ENCODE results near the gene NOX3.

Gene NOX3

GRCh38 chr6:155396605-155397004 lies 59.0 kb downstream of the NOX3 start:
- TF ChIP-seq PAX5 (IDR thresholded peaks at IDR 0.05; ENCODE audit: insufficient read depth, low read length, severe bottlenecking) (no peak), TAF1 (IDR thresholded peaks at IDR 0.05; ENCODE audit: low read depth, low read length) (no peak), SPI1 (IDR thresholded peaks at IDR 0.05; ENCODE audit: low read depth, low read length) (no peak), POLR2AphosphoS5 (IDR thresholded peaks at IDR 0.05; ENCODE audit: low read depth, low read length) (no peak), POLR2A (IDR thresholded peaks at IDR 0.05; ENCODE audit: low read depth, low read length) (no peak), POU2F2 (IDR thresholded peaks at IDR 0.05; ENCODE audit: low read depth, low read length) (no peak)
- FAIRE-seq (no peak), DNase-seq (ENCODE audit: insufficient read length, low spot score) (no peak)

GRCh38 chr6:155395339-155395738 lies 60.3 kb downstream of the NOX3 start:
- no peak for TF ChIP-seq PAX5 (IDR thresholded peaks at IDR 0.05; ENCODE audit: insufficient read depth, low read length, severe bottlenecking)
- TF ChIP-seq POLR2A (IDR thresholded peaks at IDR 0.05; ENCODE audit: low read depth, low read length), result no peak
- TF ChIP-seq POLR2AphosphoS5 (IDR thresholded peaks at IDR 0.05; ENCODE audit: low read depth, low read length), result no peak
- DNase-seq (ENCODE audit: insufficient read length, low spot score) (no peak), FAIRE-seq (no peak)

- FAIRE-seq (peak; percentile 58), DNase-seq (ENCODE audit: insufficient read length, low spot score) (no peak)
- TF ChIP-seq TAF1 (IDR thresholded peaks at IDR 0.05; ENCODE audit: low read depth, low read length) (no peak), POLR2A (IDR thresholded peaks at IDR 0.05; ENCODE audit: low read depth, low read length) (no peak), POU2F2 (IDR thresholded peaks at IDR 0.05; ENCODE audit: low read depth, low read length) (no peak), POLR2AphosphoS5 (IDR thresholded peaks at IDR 0.05; ENCODE audit: low read depth, low read length) (no peak), PAX5 (IDR thresholded peaks at IDR 0.05; ENCODE audit: insufficient read depth, low read length, severe bottlenecking) (no peak), SPI1 (IDR thresholded peaks at IDR 0.05; ENCODE audit: low read depth, low read length) (no peak)
These were observed 66.5 kb downstream of the NOX3 start for GRCh38 chr6:155389130-155389529.

- FAIRE-seq (no peak), DNase-seq (ENCODE audit: insufficient read length, low spot score) (no peak)
- no peak for TF ChIP-seq POLR2AphosphoS5 (IDR thresholded peaks at IDR 0.05; ENCODE audit: low read depth, low read length)
- TF ChIP-seq PAX5 (IDR thresholded peaks at IDR 0.05; ENCODE audit: insufficient read depth, low read length, severe bottlenecking), result no peak
- no peak for TF ChIP-seq TAF1 (IDR thresholded peaks at IDR 0.05; ENCODE audit: low read depth, low read length)
- TF ChIP-seq SPI1 (IDR thresholded peaks at IDR 0.05; ENCODE audit: low read depth, low read length), result no peak
- no peak for TF ChIP-seq POU2F2 (IDR thresholded peaks at IDR 0.05; ENCODE audit: low read depth, low read length)
- TF ChIP-seq POLR2A (IDR thresholded peaks at IDR 0.05; ENCODE audit: low read depth, low read length), result no peak
These were observed 67.0 kb downstream of the NOX3 start for GRCh38 chr6:155388591-155388990.

- no peak for FAIRE-seq
- DNase-seq (ENCODE audit: insufficient read length, low spot score), result no peak
- TF ChIP-seq TAF1 (IDR thresholded peaks at IDR 0.05; ENCODE audit: low read depth, low read length), result no peak
- no peak for TF ChIP-seq POU2F2 (IDR thresholded peaks at IDR 0.05; ENCODE audit: low read depth, low read length)
- no peak for TF ChIP-seq POLR2AphosphoS5 (IDR thresholded peaks at IDR 0.05; ENCODE audit: low read depth, low read length)
- TF ChIP-seq PAX5 (IDR thresholded peaks at IDR 0.05; ENCODE audit: insufficient read depth, low read length, severe bottlenecking), result no peak
- TF ChIP-seq SPI1 (IDR thresholded peaks at IDR 0.05; ENCODE audit: low read depth, low read length), result no peak
- TF ChIP-seq POLR2A (IDR thresholded peaks at IDR 0.05; ENCODE audit: low read depth, low read length), result no peak
These were observed 68.2 kb downstream of the NOX3 start for GRCh38 chr6:155387481-155387880.

GRCh38 chr6:155384321-155384952 lies 71.2 kb downstream of the NOX3 start:
- FAIRE-seq (no peak), DNase-seq (ENCODE audit: insufficient read length, low spot score) (no peak)
- TF ChIP-seq POU2F2 (IDR thresholded peaks at IDR 0.05; ENCODE audit: low read depth, low read length), result no peak
- TF ChIP-seq PAX5 (IDR thresholded peaks at IDR 0.05; ENCODE audit: insufficient read depth, low read length, severe bottlenecking), result no peak
- no peak for TF ChIP-seq POLR2AphosphoS5 (IDR thresholded peaks at IDR 0.05; ENCODE audit: low read depth, low read length)
- TF ChIP-seq SPI1 (IDR thresholded peaks at IDR 0.05; ENCODE audit: low read depth, low read length), result no peak
- TF ChIP-seq TAF1 (IDR thresholded peaks at IDR 0.05; ENCODE audit: low read depth, low read length), result no peak
- no peak for TF ChIP-seq POLR2A (IDR thresholded peaks at IDR 0.05; ENCODE audit: low read depth, low read length)

- TF ChIP-seq POLR2AphosphoS5 (IDR thresholded peaks at IDR 0.05; ENCODE audit: low read depth, low read length), result no peak
- no peak for TF ChIP-seq PAX5 (IDR thresholded peaks at IDR 0.05; ENCODE audit: insufficient read depth, low read length, severe bottlenecking)
- no peak for TF ChIP-seq SPI1 (IDR thresholded peaks at IDR 0.05; ENCODE audit: low read depth, low read length)
- no peak for TF ChIP-seq POLR2A (IDR thresholded peaks at IDR 0.05; ENCODE audit: low read depth, low read length)
- no peak for TF ChIP-seq POU2F2 (IDR thresholded peaks at IDR 0.05; ENCODE audit: low read depth, low read length)
- TF ChIP-seq TAF1 (IDR thresholded peaks at IDR 0.05; ENCODE audit: low read depth, low read length), result no peak
- DNase-seq (ENCODE audit: insufficient read length, low spot score), result no peak
- FAIRE-seq, result no peak
These were observed 71.7 kb downstream of the NOX3 start for GRCh38 chr6:155383913-155384312.

GRCh38 chr6:155382338-155382685 lies 73.3 kb downstream of the NOX3 start:
- no peak for FAIRE-seq
- no peak for DNase-seq (ENCODE audit: insufficient read length, low spot score)

GRCh38 chr6:155381673-155382337 lies 73.8 kb downstream of the NOX3 start:
- DNase-seq (ENCODE audit: insufficient read length, low spot score) (no peak), FAIRE-seq (no peak)
- no peak for TF ChIP-seq PAX5 (IDR thresholded peaks at IDR 0.05; ENCODE audit: insufficient read depth, low read length, severe bottlenecking)
- no peak for TF ChIP-seq POU2F2 (IDR thresholded peaks at IDR 0.05; ENCODE audit: low read depth, low read length)
- TF ChIP-seq POLR2AphosphoS5 (IDR thresholded peaks at IDR 0.05; ENCODE audit: low read depth, low read length), result no peak
- TF ChIP-seq SPI1 (IDR thresholded peaks at IDR 0.05; ENCODE audit: low read depth, low read length), result no peak
- no peak for TF ChIP-seq POLR2A (IDR thresholded peaks at IDR 0.05; ENCODE audit: low read depth, low read length)
- TF ChIP-seq TAF1 (IDR thresholded peaks at IDR 0.05; ENCODE audit: low read depth, low read length), result no peak

More at GRCh38 chr6:155382338-155382685, 73.3 kb downstream of the NOX3 start:
- TF ChIP-seq TAF1 (IDR thresholded peaks at IDR 0.05; ENCODE audit: low read depth, low read length), result no peak
- no peak for TF ChIP-seq POLR2A (IDR thresholded peaks at IDR 0.05; ENCODE audit: low read depth, low read length)
- no peak for TF ChIP-seq POLR2AphosphoS5 (IDR thresholded peaks at IDR 0.05; ENCODE audit: low read depth, low read length)
- no peak for TF ChIP-seq SPI1 (IDR thresholded peaks at IDR 0.05; ENCODE audit: low read depth, low read length)
- TF ChIP-seq POU2F2 (IDR thresholded peaks at IDR 0.05; ENCODE audit: low read depth, low read length), result no peak
- TF ChIP-seq PAX5 (IDR thresholded peaks at IDR 0.05; ENCODE audit: insufficient read depth, low read length, severe bottlenecking), result no peak

Data from GM12891 (cell line).